ENCODE data around the gene MUC22. TPM values are rescaled to one million over a fixed set of nuclear protein-coding genes. Genes with fewer than 3 reads are reported as not detected.
"Not testable (repeated sequence)": the region's sequence is repeated elsewhere in the genome, so short reads cannot be mapped to it uniquely, and the experiment has no call there.

The MUC22 gene
- polyA plus RNA-seq, 1 donor (not counting 4 experiments of a cell fraction or from before 2014, with no cell fraction given): not detected

DNA sequence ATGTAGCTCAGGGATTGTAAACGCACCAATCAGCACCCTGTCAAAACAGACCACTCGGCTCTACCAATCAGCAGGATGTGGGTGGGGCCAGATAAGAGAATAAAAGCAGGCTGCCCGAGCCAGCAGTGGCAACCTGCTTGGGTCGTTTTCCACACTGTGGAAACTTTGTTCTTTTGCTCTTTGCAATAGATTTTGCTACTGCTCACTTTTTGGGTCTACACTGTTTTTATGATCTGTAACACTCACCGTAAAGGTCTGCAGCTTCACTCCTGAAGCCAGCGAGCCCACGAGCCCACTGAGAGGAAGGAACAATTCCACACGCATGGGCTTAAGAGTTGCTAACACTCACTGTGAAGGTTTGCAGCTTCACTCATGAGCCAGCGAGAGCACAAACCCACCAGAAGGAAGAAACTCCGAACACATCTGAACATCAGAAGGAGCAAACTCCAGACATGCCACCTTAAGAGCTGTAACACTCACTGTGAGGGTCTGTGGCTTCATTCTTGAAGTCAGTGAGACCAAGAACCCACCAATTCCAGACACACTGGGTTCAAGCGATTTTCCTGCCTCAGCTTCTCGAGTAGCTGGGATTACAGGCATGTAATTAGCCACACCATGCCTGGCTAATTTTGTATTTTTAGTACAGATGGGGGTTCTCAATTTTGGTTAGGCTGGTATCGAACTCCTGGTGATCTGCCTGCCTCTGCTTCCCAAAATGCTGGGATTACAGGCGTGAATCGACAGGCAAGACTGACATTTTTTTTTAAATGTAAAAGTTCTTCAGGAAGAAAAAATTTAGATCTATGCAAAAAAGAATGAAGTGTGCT, 11.6 kb downstream of the MUC22 start:
- H3K9ac ChIP-seq (ENCODE audit: control insufficient read depth, extremely low read depth, insufficient read depth, low read length); H3K27me3 ChIP-seq (ENCODE audit: control insufficient read depth, extremely low read depth, insufficient read depth, low read length); H3K36me3 ChIP-seq (ENCODE audit: control insufficient read depth in 2 of 2, extremely low read depth in 1 of 2, insufficient read depth in 2 of 2, low read length in 2 of 2); FAIRE-seq; H3K4me3 ChIP-seq (ENCODE audit: control insufficient read depth in 2 of 3, extremely low read depth in 1 of 3, insufficient read depth in 2 of 3, low read depth in 1 of 3, low read length in 3 of 3); H2AFZ ChIP-seq (ENCODE audit: control insufficient read depth, low read length); H3K79me2 ChIP-seq (ENCODE audit: control insufficient read depth, insufficient read depth, low read length); H3K4me2 ChIP-seq (ENCODE audit: control insufficient read depth, extremely low read depth, insufficient read depth, low read depth, low read length); H3K4me1 ChIP-seq (ENCODE audit: control insufficient read depth, extremely low read depth, insufficient read depth, low read length); H3K9me3 ChIP-seq (ENCODE audit: control insufficient read depth, low read depth, low read length); dilution Hi-C loops (cut with MboI; ENCODE audit: extremely low pct_ligation_motif_present, low sequenced_read_pairs); H3K27ac ChIP-seq (ENCODE audit: control insufficient read depth, insufficient read depth, low read length); DNase-seq (ENCODE audit: low read depth, low spot score); H3K9me1 ChIP-seq (ENCODE audit: control insufficient read depth, extremely low read depth, insufficient read depth, low read length); H4K20me1 ChIP-seq (ENCODE audit: control insufficient read depth, extremely low read depth, insufficient read depth, low read length): not testable (repeated sequence)

DNA sequence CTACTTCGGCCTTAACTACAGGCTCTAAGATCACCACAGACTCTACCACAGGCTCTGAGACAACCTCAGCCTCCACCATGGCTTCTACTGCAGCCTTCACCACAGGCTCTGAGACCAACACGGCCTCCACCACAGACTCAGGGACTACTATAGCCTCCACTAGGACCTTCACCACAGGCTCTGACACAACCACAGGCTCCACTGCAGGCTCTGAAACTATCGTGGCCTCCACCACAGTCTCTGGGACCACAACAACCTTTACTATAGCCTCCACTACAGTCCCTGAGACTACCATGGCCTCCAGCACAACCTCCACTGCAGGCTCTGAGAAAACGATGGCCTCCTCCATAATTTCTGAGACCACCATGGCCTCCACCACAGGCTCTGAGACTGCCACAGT, 15.3 kb downstream of the MUC22 start:
- no peak overlapping the region for H3K4me2 ChIP-seq (ENCODE audit: control insufficient read depth, extremely low read depth, insufficient read depth, low read depth, low read length)
- H3K9ac ChIP-seq (ENCODE audit: control insufficient read depth, extremely low read depth, insufficient read depth, low read length): no peak overlapping the region
- no peaks in the 10 kb centered on the region for H4K20me1 ChIP-seq (ENCODE audit: control insufficient read depth, extremely low read depth, insufficient read depth, low read length)
- H3K27ac ChIP-seq (ENCODE audit: control insufficient read depth, insufficient read depth, low read length): no peak overlapping the region
- dilution Hi-C loops (cut with MboI; ENCODE audit: extremely low pct_ligation_motif_present, low sequenced_read_pairs): no loop called here
- H3K9me3 ChIP-seq (ENCODE audit: control insufficient read depth, low read depth, low read length): no peaks in the 10 kb centered on the region
- FAIRE-seq: no peak
- DNase-seq (ENCODE audit: low read depth, low spot score): no peak
- no peaks in the 10 kb centered on the region for H3K4me1 ChIP-seq (ENCODE audit: control insufficient read depth, extremely low read depth, insufficient read depth, low read length)
- no peaks in the 10 kb centered on the region for H3K27me3 ChIP-seq (ENCODE audit: control insufficient read depth, extremely low read depth, insufficient read depth, low read length)
- no peak for TF ChIP-seq EZH2 (IDR thresholded peaks at IDR 0.05; ENCODE audit: low read length)
- TF ChIP-seq, protein P1, sequence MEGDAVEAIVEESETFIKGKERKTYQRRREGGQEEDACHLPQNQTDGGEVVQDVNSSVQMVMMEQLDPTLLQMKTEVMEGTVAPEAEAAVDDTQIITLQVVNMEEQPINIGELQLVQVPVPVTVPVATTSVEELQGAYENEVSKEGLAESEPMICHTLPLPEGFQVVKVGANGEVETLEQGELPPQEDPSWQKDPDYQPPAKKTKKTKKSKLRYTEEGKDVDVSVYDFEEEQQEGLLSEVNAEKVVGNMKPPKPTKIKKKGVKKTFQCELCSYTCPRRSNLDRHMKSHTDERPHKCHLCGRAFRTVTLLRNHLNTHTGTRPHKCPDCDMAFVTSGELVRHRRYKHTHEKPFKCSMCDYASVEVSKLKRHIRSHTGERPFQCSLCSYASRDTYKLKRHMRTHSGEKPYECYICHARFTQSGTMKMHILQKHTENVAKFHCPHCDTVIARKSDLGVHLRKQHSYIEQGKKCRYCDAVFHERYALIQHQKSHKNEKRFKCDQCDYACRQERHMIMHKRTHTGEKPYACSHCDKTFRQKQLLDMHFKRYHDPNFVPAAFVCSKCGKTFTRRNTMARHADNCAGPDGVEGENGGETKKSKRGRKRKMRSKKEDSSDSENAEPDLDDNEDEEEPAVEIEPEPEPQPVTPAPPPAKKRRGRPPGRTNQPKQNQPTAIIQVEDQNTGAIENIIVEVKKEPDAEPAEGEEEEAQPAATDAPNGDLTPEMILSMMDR (optimal IDR thresholded peaks at IDR 0.05 in 1 of 3, IDR thresholded peaks at IDR 0.05 in 1 of 3, conservative IDR thresholded peaks at IDR 0.05 in 1 of 3; ENCODE audit: extremely low read depth in 1 of 3, insufficient read depth in 2 of 3, low read length in 3 of 3): no peak
- no peak overlapping the region for H2AFZ ChIP-seq (ENCODE audit: control insufficient read depth, low read length)
- no peaks in the 10 kb centered on the region for H3K36me3 ChIP-seq (ENCODE audit: control insufficient read depth in 2 of 2, extremely low read depth in 1 of 2, insufficient read depth in 2 of 2, low read length in 2 of 2)
- no peaks in the 10 kb centered on the region for H3K79me2 ChIP-seq (ENCODE audit: control insufficient read depth, insufficient read depth, low read length)
- no peak overlapping the region for H3K4me3 ChIP-seq (ENCODE audit: control insufficient read depth in 2 of 3, extremely low read depth in 1 of 3, insufficient read depth in 2 of 3, low read depth in 1 of 3, low read length in 3 of 3)
- H3K9me1 ChIP-seq (ENCODE audit: control insufficient read depth, extremely low read depth, insufficient read depth, low read length): no peaks in the 10 kb centered on the region

Data from keratinocyte (primary cell).